Measurements from ENCODE around the gene DCBLD1. TPM values are rescaled to one million over a fixed set of nuclear protein-coding genes. Genes with fewer than 3 reads are reported as not detected.

The DCBLD1 gene
- total and polyA plus RNA-seq, 2 of the 13 experiments (the other 11 are each of a cell fraction or from before 2014, with no cell fraction given), result 23.2 to 41.5 TPM

DNA sequence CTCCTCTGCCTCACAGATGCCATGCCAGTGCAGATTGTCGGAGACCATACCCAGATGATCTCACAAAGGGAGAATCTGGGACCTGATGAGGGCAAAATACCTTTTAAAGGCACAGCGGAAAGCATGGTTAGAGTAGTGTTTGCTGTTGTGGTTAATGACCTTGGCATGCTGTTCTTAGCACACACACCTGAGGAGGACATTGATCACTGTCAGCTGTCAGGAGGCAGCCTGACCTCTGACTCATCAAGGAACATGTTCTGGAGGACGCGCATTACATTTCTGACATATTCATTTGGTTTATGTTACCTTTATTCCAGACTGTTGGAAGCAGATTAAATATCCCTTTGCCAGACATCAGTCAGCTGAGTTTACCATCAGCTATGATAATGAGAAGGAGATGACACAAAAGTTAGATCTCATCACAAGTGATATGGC, 62.7 kb downstream of the DCBLD1 start (continued):
- no peak for TF ChIP-seq KLF9 (CRISPR knock-in tag; IDR thresholded peaks at IDR 0.05; ENCODE audit: low read depth)
- TF ChIP-seq JUND (CRISPR knock-in tag; IDR thresholded peaks at IDR 0.05), result peak; percentile 77
- TF ChIP-seq ZNF260 (CRISPR knock-in tag; IDR thresholded peaks at IDR 0.05; ENCODE audit: borderline replicate concordance, low read depth), result no peak
- peak; percentile 12; the same call in 1 of the 2 replicates for TF ChIP-seq ZNF331 (CRISPR knock-in tag; IDR thresholded peaks at IDR 0.05)
- TF ChIP-seq, protein P1, sequence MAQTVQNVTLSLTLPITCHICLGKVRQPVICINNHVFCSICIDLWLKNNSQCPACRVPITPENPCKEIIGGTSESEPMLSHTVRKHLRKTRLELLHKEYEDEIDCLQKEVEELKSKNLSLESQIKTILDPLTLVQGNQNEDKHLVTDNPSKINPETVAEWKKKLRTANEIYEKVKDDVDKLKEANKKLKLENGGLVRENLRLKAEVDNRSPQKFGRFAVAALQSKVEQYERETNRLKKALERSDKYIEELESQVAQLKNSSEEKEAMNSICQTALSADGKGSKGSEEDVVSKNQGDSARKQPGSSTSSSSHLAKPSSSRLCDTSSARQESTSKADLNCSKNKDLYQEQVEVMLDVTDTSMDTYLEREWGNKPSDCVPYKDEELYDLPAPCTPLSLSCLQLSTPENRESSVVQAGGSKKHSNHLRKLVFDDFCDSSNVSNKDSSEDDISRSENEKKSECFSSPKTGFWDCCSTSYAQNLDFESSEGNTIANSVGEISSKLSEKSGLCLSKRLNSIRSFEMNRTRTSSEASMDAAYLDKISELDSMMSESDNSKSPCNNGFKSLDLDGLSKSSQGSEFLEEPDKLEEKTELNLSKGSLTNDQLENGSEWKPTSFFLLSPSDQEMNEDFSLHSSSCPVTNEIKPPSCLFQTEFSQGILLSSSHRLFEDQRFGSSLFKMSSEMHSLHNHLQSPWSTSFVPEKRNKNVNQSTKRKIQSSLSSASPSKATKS (CRISPR knock-in tag; IDR thresholded peaks at IDR 0.05), result no peak
- no peak for TF ChIP-seq CBX5 (CRISPR knock-in tag; IDR thresholded peaks at IDR 0.05; ENCODE audit: borderline replicate concordance)
- no peak for TF ChIP-seq BRD4 (CRISPR knock-in tag; IDR thresholded peaks at IDR 0.05)
- TF ChIP-seq ZMYM4 (CRISPR knock-in tag; IDR thresholded peaks at IDR 0.05), result peak; percentile 43; the same call in 1 of the 2 replicates
- TF ChIP-seq ZNF441 (CRISPR knock-in tag; IDR thresholded peaks at IDR 0.05; ENCODE audit: borderline replicate concordance), result no peak
- TF ChIP-seq, protein P2, sequence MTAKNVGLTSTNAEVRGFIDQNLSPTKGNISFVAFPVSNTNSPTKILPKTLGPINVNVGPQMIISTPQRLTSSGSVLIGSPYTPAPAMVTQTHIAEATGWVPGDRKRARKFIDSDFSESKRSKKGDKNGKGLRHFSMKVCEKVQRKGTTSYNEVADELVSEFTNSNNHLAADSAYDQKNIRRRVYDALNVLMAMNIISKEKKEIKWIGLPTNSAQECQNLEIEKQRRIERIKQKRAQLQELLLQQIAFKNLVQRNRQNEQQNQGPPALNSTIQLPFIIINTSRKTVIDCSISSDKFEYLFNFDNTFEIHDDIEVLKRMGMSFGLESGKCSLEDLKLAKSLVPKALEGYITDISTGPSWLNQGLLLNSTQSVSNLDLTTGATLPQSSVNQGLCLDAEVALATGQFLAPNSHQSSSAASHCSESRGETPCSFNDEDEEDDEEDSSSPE (CRISPR knock-in tag; IDR thresholded peaks at IDR 0.05), result no peak
- TF ChIP-seq, protein P3, sequence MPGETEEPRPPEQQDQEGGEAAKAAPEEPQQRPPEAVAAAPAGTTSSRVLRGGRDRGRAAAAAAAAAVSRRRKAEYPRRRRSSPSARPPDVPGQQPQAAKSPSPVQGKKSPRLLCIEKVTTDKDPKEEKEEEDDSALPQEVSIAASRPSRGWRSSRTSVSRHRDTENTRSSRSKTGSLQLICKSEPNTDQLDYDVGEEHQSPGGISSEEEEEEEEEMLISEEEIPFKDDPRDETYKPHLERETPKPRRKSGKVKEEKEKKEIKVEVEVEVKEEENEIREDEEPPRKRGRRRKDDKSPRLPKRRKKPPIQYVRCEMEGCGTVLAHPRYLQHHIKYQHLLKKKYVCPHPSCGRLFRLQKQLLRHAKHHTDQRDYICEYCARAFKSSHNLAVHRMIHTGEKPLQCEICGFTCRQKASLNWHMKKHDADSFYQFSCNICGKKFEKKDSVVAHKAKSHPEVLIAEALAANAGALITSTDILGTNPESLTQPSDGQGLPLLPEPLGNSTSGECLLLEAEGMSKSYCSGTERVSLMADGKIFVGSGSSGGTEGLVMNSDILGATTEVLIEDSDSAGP (CRISPR knock-in tag; IDR thresholded peaks at IDR 0.05; ENCODE audit: borderline replicate concordance), result 0 out of 2 replicates have a peak, but pooled peaks have one; percentile 15
- peak; percentile 47; the same call in 1 of the 2 replicates for TF ChIP-seq ESRRA (CRISPR knock-in tag; IDR thresholded peaks at IDR 0.05; ENCODE audit: low read depth)
- peak; percentile 30; the same call in 1 of the 2 replicates for TF ChIP-seq FOXK1 (CRISPR knock-in tag; IDR thresholded peaks at IDR 0.05; ENCODE audit: borderline replicate concordance, low read depth)
- TF ChIP-seq ZNF17 (CRISPR knock-in tag; IDR thresholded peaks at IDR 0.05), result no peak
- TF ChIP-seq SATB2 (CRISPR knock-in tag; IDR thresholded peaks at IDR 0.05), result no peak
- TF ChIP-seq MEIS1 (CRISPR knock-in tag; IDR thresholded peaks at IDR 0.05; ENCODE audit: borderline replicate concordance), result peak; percentile 86; the same call in 1 of the 2 replicates
- TF ChIP-seq, protein P4, sequence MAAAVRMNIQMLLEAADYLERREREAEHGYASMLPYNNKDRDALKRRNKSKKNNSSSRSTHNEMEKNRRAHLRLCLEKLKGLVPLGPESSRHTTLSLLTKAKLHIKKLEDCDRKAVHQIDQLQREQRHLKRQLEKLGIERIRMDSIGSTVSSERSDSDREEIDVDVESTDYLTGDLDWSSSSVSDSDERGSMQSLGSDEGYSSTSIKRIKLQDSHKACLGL (CRISPR knock-in tag; IDR thresholded peaks at IDR 0.05), result no peak
- no peak for TF ChIP-seq GTF3A (CRISPR knock-in tag; conservative IDR thresholded peaks at IDR 0.05)
- TF ChIP-seq, protein P5, sequence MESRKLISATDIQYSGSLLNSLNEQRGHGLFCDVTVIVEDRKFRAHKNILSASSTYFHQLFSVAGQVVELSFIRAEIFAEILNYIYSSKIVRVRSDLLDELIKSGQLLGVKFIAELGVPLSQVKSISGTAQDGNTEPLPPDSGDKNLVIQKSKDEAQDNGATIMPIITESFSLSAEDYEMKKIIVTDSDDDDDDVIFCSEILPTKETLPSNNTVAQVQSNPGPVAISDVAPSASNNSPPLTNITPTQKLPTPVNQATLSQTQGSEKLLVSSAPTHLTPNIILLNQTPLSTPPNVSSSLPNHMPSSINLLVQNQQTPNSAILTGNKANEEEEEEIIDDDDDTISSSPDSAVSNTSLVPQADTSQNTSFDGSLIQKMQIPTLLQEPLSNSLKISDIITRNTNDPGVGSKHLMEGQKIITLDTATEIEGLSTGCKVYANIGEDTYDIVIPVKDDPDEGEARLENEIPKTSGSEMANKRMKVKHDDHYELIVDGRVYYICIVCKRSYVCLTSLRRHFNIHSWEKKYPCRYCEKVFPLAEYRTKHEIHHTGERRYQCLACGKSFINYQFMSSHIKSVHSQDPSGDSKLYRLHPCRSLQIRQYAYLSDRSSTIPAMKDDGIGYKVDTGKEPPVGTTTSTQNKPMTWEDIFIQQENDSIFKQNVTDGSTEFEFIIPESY (CRISPR knock-in tag; IDR thresholded peaks at IDR 0.05), result peak; percentile 94
- no peak for TF ChIP-seq MAFK (conservative IDR thresholded peaks at IDR 0.05 in 1 of 2, IDR thresholded peaks at IDR 0.05 in 1 of 2; ENCODE audit: low read length in 2 of 2)
- TF ChIP-seq, protein P6, sequence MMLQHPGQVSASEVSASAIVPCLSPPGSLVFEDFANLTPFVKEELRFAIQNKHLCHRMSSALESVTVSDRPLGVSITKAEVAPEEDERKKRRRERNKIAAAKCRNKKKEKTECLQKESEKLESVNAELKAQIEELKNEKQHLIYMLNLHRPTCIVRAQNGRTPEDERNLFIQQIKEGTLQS (CRISPR knock-in tag; IDR thresholded peaks at IDR 0.05), result peak; percentile 84
- TF ChIP-seq, protein P7, sequence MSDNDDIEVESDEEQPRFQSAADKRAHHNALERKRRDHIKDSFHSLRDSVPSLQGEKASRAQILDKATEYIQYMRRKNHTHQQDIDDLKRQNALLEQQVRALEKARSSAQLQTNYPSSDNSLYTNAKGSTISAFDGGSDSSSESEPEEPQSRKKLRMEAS (IDR thresholded peaks at IDR 0.05), result peak; percentile 48; the same call in 1 of the 2 replicates
- TF ChIP-seq MAF1 (CRISPR knock-in tag; IDR thresholded peaks at IDR 0.05; ENCODE audit: borderline replicate concordance), result no peak
